GM21786 (cell line): ENCODE results near the gene DCAF15.
"Not testable (repeated sequence)": the region's sequence is repeated elsewhere in the genome, so short reads cannot be mapped to it uniquely, and the experiment has no call there.

ENCODE experiments used
- ATAC-seq: cut with Tn5 transposase; IDR thresholded peaks from one replicate; pipeline ENCODE4 v1.9.1; 2021; ENCODE audit not compliant: unreplicated experiment

Gene DCAF15

GRCh38 chr19:13959141-13959961 lies 7.0 kb downstream of the DCAF15 start:
- no peak for ATAC-seq

- no peak for ATAC-seq
These were observed 7.9 kb downstream of the DCAF15 start for GRCh38 chr19:13959962-13960862.

GRCh38 chr19:13960863-13961784 lies 8.8 kb downstream of the DCAF15 start:
- no peak for ATAC-seq

DNA sequence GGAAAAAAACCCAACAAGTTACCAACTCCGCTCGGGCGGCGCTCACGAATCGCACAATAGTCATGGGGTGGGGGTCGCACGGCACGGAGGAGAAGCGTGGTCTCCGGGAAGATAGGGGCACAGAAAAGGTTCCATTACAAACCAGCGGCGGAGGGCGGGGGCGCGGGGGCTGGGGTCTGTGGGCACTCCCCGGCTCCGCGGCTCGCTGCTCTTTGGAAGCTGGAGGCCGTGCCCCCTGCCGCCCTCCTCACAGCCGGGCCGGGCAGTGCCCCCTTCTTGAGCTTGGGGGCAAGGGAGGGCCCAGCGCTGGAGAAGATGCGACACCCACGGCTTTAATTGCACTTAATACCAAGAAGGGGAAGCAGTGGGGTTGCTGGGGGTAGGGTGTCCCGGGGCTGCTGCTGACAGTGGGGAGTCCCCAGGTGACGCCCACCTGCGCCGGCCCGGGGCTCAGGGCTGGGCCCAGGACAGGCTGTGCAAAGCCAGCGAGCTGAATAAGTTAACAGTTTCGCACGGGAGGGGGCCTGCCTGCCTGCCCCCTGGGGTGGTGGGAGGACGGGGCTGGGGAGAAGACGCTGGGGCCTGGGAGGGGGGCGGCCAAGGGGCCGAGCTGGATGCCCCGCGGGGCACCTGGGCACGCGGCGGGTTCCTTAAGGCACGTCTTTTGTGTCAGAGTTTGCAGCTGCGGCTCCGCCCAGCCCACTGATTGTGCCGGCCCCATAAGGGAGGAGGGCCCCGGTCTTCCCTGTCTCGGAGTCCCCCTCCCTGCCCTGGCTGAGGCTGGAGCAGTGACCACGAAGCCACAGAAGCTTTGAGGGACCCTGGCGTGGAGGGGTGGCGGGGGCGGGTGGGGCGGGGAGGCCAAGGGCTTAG lies 9.8 kb downstream of the DCAF15 start:
- ATAC-seq, result no peak

GRCh38 chr19:13962699-13963602 lies 10.6 kb downstream of the DCAF15 start:
- no peak for ATAC-seq

DNA sequence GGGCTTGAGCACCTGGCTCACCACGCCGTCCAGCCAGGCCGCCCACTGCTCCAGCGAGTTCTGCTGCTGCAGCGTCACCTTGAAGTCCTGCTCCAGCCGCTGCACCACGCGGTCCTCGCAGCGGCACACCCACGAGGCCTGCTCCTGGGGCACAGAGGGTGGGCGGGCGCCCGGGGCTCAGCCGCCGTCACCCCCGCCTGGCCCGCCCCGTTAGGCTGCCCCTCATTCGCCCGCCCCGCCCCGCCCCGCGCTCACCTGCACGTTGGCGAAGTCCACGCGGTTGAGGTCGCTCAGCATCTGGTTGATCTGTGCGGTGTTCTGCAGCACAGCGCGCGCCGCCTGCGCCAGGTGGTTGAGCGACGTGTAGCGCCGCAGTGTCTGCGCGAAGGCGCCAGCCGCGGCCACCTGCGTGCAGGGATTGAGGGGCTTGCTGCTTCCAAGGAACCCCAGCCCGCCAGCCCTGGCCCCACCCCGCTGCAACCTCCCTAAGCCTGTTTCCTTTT lies 11.3 kb downstream of the DCAF15 start:
- ATAC-seq, result no peak

GRCh38 chr19:13964776-13965175 lies 12.5 kb downstream of the DCAF15 start:
- no peak for ATAC-seq

DNA sequence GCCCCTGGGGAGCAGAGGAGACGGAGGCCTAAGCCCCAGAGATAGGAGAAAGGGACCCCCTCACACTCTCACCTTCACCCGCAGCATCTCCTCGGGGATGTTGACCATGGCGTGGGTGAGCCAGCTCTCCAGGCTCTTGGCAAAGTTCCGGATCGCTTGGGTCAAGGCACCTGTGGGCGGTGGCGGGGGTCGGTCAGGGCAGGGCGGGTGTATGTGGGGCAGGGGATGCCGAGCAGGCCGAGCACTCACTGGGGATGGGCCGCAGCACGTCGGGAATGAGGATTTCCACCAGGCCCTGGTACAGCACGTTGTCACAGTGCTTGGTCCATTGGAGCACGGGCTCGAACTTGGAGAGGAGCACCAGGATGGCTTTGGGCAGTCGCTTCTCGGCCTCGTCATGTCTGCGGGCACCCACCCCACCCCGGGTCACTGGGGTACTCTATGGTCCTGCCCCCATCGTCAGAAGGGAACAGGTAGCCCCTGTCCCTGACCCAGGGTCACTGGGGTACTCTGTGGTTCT lies 13.1 kb downstream of the DCAF15 start:
- no peak for ATAC-seq

DNA sequence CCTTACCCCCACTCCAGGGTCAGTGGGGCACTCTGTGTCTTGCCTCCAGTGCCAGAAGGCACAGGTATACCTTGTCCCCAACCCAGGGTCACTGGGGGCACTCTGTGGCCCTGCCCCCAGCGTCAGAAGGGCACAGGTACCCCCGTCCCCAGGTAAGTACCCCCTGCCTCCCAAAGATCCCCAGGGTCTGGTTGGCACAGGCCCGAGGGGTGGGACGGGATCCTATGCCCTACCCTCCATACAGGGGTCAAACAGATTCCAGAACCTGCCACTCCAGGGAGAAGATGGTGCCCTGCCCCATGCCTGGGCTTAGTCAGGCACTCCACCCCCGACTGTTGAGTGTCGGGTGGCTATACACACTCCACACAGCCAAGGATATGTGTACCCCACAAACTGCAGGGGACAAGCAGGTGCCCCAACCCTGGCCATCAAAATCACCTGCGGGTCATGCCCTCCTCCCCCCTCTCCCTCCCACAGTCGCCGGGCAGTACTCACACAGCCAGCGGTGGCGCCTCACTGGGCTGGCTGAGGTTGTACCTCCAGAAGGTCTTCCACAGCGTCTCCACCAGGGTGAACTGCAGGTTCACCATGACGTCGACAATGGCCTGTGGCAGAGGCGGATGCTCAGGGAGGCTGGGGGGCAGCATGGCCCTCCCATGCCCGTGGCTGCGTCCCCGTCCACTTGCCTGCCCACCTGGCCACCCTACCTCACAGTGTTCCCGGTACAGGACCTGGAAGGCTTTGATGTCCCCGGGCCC lies 13.8 kb downstream of the DCAF15 start:
- ATAC-seq, result no peak

DNA sequence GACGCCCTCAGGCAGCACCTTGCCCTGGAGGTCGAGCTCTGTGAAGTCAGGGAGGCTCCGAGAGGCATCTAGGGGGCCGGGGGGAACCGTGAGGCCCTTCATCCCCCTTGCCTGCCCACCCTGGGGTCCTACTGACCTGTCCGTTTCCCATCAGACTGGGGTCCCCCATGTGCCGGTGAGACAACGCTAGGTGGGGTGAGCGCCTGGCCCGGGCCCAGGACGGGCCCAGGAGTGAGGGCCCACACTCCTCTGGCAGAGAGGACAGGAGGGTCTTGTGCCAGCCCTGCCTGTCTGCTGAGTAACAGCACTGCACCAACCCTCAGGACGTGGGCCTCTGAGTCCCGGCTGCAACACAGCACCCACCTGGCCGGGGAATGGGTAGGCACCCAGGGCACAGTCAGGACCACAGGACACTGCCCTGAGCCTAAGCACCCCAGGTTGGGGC lies 14.4 kb downstream of the DCAF15 start:
- no peak for ATAC-seq

- not testable (repeated sequence) for ATAC-seq
These were observed 14.9 kb downstream of the DCAF15 start for GRCh38 chr19:13967206-13967605.

DNA sequence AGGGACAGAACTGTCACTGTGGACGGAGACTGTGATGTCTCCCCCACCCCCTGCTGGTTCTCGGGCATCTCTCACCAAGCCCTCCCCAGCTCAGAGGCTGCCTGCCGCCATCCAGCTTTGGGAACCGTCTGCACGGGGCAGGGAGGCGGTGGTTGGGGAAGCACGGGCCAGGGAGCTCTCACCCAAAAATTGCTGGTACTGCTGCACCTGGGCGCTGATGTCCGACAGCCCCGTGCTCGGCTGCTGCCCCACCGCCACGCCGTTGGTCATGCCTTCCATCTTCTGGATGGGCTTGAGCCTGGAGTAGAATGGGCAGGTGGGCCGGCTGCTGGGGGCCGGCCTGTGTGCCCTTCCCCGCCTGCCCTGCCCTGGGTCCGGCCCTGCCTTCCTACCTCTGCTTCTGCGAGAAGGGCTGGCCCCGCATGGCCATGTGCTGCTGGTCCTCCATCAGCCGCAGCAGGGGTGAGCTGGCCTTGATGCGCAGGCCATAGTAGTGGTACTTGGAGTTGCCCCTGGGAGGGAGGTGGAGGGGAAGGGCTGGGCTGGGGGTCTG lies 16.1 kb downstream of the DCAF15 start:
- no peak for ATAC-seq

- no peak for ATAC-seq
These were observed 16.7 kb downstream of the DCAF15 start for GRCh38 chr19:13968999-13969398.

DNA sequence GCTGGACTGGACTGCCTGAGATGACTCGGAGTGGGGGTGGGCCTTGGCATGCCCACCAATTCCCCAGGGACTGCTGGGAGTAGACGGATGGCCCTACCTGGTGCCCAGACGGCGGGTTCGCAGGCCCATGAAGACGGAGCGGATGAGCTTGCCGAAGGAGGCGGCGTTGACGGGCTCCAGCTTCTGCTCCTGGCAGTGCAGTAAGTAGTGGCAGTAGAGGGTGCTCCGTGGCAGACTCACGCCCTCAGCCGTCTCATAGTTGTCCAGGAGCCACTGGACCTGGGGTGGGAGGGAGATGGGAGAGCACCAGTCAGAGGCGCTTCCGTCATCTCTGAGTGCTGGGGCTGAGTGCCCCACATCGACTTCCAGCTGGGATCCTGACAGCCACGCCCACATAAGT lies 17.6 kb downstream of the DCAF15 start:
- ATAC-seq, result no peak

DNA sequence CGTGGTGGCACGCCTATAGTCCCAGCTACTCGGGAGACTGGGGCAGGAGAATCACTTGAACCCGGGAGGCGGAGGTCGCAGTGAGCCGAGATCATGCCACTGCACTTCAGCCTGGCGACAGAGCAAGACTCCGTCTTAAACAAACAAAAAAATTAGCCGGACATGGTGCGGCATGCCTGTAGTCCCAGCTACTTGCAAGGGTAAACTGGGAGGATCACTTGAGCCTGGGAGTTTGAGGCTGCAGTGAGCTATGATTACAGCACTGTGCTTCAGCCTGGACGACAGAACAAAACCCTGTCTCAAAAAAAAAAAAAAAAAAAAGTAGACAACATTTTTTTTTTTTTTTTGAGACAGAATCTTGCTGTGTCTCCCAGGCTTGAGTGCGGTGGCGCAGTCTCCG lies 19.6 kb downstream of the DCAF15 start:
- ATAC-seq, result not testable (repeated sequence)

DNA sequence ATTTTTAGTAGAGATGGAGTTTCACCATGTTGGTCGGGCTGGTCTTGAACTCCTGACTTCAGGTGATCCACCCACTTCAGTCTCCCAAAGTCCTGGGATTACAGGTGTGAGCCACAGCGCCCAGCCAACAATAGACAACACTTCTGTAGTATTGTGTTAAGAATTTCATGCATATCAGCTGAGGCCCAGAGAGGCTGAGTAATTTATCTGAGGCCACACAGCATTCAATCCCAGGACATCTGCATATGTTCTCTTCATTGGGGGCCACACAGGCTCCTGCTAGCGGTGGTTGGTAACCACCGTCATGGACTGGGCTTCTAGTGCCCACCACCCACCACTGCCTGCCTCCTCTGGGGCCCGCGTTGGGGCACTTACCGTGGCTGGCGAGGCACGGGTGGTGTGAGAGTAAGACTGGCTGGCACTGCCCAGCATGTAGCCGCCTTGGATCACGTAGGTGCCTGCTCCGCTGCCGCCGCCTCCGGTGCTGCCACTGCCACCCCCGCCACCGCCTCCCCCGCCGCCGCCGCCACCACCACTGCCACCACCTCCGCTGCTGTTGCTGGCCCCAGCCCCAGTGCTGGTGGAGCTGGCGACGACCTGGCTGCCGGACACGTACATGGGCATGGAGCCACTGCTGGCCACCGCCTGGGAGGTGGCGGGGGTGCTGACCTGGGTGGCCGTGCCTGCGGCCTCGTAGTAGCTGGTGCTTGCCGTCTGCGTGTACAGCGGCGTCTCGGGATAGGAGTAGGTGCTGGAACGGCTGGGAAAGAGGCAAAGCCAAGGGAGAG lies 20.3 kb downstream of the DCAF15 start:
- ATAC-seq, result no peak

DNA sequence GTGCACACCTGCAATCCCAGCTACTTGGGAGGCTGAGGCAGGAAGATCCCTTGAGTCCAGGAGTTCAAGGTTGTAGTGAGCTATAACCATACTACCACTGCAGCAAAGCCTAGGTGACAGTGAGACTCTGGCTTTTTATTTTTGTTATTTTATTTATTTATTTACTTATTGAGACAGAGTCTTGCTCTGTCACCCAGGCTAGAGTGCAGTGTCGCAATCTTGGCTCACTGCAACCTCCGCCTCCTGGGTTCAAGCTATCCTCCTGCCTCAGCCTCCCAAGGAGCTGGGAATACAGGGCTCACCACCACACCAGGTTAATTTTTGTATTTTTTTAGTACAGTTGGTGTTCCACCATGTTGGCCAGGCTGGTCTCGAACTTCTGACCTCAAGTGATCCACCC lies 21.2 kb downstream of the DCAF15 start:
- not testable (repeated sequence) for ATAC-seq
